Fibroblast of lung (primary cell): Measurements from ENCODE around the gene PAGE5. TPM values are rescaled to one million over a fixed set of nuclear protein-coding genes. Genes with fewer than 3 reads are reported as not detected.

Experiments
- DNase-seq, 2 donors: peaks; one replicate each; pipeline versions ENCODE4 v3.0.0 to v3.0.0-alpha.2; 2010; ENCODE audit warnings: low read depth in 2 of 2
- H2AFZ ChIP-seq: 2 replicates; pipeline ENCODE4 v1.5.1; 2012; ENCODE audit warnings: low read length, control low read depth, inconsistent platforms
- H3K27ac ChIP-seq: 2 replicates; pipeline ENCODE4 v1.5.1; 2011; ENCODE audit warnings: low read length, control low read depth; ENCODE audit not compliant: insufficient read depth
- H3K27me3 ChIP-seq: 2 replicates; pipeline ENCODE4 v1.5.1; 2011; ENCODE audit warnings: mild to moderate bottlenecking, low read length; ENCODE audit not compliant: control insufficient read depth, insufficient read depth
- H3K36me3 ChIP-seq: 2 replicates; pipeline ENCODE4 v1.5.1; 2011; ENCODE audit warnings: low read length; ENCODE audit not compliant: control insufficient read depth, insufficient read depth
- H3K4me1 ChIP-seq: 2 replicates; pipeline ENCODE4 v1.5.1; 2011; ENCODE audit warnings: low read length; ENCODE audit not compliant: control insufficient read depth, insufficient read depth; ENCODE audit errors: extremely low read depth
- H3K4me2 ChIP-seq: 2 replicates; pipeline ENCODE4 v1.5.1; 2011; ENCODE audit warnings: low read length, control low read depth; ENCODE audit not compliant: insufficient read depth; ENCODE audit errors: extremely low read depth
- H3K4me3 ChIP-seq, 4 experiments: fragments of 200-600 bp in 1 of 4; sonication (generic) in 1 of 4; replicated peaks in 1 of 4; 2 replicates each; pipeline ENCODE4 v1.5.1; 2011 to 2016; ENCODE audit warnings: low read length in 4 of 4, low read depth in 3 of 4, mild to moderate bottlenecking in 3 of 4, control low read depth in 2 of 4, inconsistent platforms in 1 of 4, mixed read lengths in 1 of 4; ENCODE audit not compliant: insufficient read depth in 1 of 4; ENCODE audit errors: control extremely low read depth in 1 of 4
- H3K79me2 ChIP-seq: 2 replicates; pipeline ENCODE4 v1.5.1; 2012; ENCODE audit warnings: mild to moderate bottlenecking, low read length, inconsistent platforms; ENCODE audit not compliant: control insufficient read depth, insufficient read depth
- H3K9ac ChIP-seq: 2 replicates; pipeline ENCODE4 v1.5.1; 2011; ENCODE audit warnings: mild to moderate bottlenecking, low read length, control low read depth; ENCODE audit not compliant: insufficient read depth
- H3K9me3 ChIP-seq: 2 replicates; pipeline ENCODE4 v1.5.1; 2012; ENCODE audit warnings: low read depth, low read length; ENCODE audit not compliant: control insufficient read depth, insufficient read depth
- H4K20me1 ChIP-seq: 2 replicates; pipeline ENCODE4 v1.5.1; 2011; ENCODE audit warnings: low read length; ENCODE audit not compliant: control insufficient read depth, insufficient read depth; ENCODE audit errors: extremely low read depth
- CTCF ChIP-seq, 2 donors: IDR thresholded peaks in 1 of 2; conservative IDR thresholded peaks in 1 of 2; 1 replicate in 1 of 2; 2 replicates in 1 of 2; pipeline ENCODE4 v1.5.1; 2011 to 2012; ENCODE audit warnings: low read length in 2 of 2, control low read depth in 1 of 2, inconsistent platforms in 1 of 2, low read depth in 1 of 2, mild to moderate bottlenecking in 1 of 2
- EZH2 ChIP-seq: IDR thresholded peaks from 2 replicates; pipeline ENCODE4 v1.5.1; 2012; ENCODE audit warnings: low read length, control low read depth, mild to moderate bottlenecking; ENCODE audit errors: missing control alignments
- polyA plus RNA-seq, 2 donors: library from polyadenylated mRNA; depleted of rRNA in 1 of 2; stranded (reverse) in 1 of 2; unstranded in 1 of 2; fragments of >200 nt; gene quantifications; 2 replicates each; pipeline ENCODE4 v1.2.1, GENCODE V29; 2011 to 2012; ENCODE audit warnings: missing spikeins in 1 of 2
- total RNA-seq: library from RNA; depleted of rRNA; stranded (reverse); fragments of >200 nt; gene quantifications from 2 replicates; pipeline ENCODE4 v1.2.1, GENCODE V29; 2014

The PAGE5 gene
- total and polyA plus RNA-seq, 2 donors (not counting 1 experiment from before 2014, with no cell fraction given) = 0.66 TPM; not detected in 1

- H3K27me3 ChIP-seq = no peaks in the 10 kb centered on the region
- H3K9me3 ChIP-seq = no peaks in the 10 kb centered on the region
- TF ChIP-seq EZH2 = no peak
- TF ChIP-seq CTCF (conservative IDR thresholded peaks at IDR 0.05 in 1 of 2, IDR thresholded peaks at IDR 0.05 in 1 of 2; ENCODE audit: low read depth in 1 of 2, low read length in 2 of 2) = no peak
- no peak overlapping the region for H3K27ac ChIP-seq
- H3K4me3 ChIP-seq = no peak overlapping the region
- no peaks in the 10 kb centered on the region for H3K79me2 ChIP-seq
- H3K36me3 ChIP-seq = no peaks in the 10 kb centered on the region
- no peaks in the 10 kb centered on the region for H3K4me1 ChIP-seq
- H2AFZ ChIP-seq = no peak overlapping the region
- peak in 1 of 2 donors; percentile 0 for DNase-seq
- H4K20me1 ChIP-seq = no peaks in the 10 kb centered on the region
- no peak overlapping the region for H3K4me2 ChIP-seq
- no peak overlapping the region for H3K9ac ChIP-seq
These were observed 18.1 kb upstream of the PAGE5 start for GRCh38 chrX:55201930-55202579.

- Histone ChIP-seq H3K27me3 (no peaks in the 10 kb centered on the region), H3K9me3 (no peaks in the 10 kb centered on the region), H3K4me3 (no peak overlapping the region), H3K9ac (no peak overlapping the region), H3K4me2 (no peak overlapping the region), H3K4me1 (no peaks in the 10 kb centered on the region), H3K27ac (no peak overlapping the region), H2AFZ (no peak overlapping the region), H3K79me2 (no peaks in the 10 kb centered on the region), H3K36me3 (no peaks in the 10 kb centered on the region), H4K20me1 (no peaks in the 10 kb centered on the region)
- no peak for DNase-seq
- TF ChIP-seq EZH2 (no peak), CTCF (conservative IDR thresholded peaks at IDR 0.05 in 1 of 2, IDR thresholded peaks at IDR 0.05 in 1 of 2; ENCODE audit: low read depth in 1 of 2, low read length in 2 of 2) (no peak)
These were observed 13.8 kb upstream of the PAGE5 start for GRCh38 chrX:55206162-55206941.

- H3K9ac ChIP-seq = no peak overlapping the region
- no peak for TF ChIP-seq CTCF (conservative IDR thresholded peaks at IDR 0.05 in 1 of 2, IDR thresholded peaks at IDR 0.05 in 1 of 2; ENCODE audit: low read depth in 1 of 2, low read length in 2 of 2)
- TF ChIP-seq EZH2 = no peak
- H3K27me3 ChIP-seq = no peaks in the 10 kb centered on the region
- H3K4me3 ChIP-seq = no peak overlapping the region
- H3K4me2 ChIP-seq = no peak overlapping the region
- no peaks in the 10 kb centered on the region for H4K20me1 ChIP-seq
- no peak overlapping the region for H3K27ac ChIP-seq
- H2AFZ ChIP-seq = no peak overlapping the region
- DNase-seq = no peak
- no peaks in the 10 kb centered on the region for H3K36me3 ChIP-seq
- no peaks in the 10 kb centered on the region for H3K4me1 ChIP-seq
- H3K79me2 ChIP-seq = no peaks in the 10 kb centered on the region
- no peaks in the 10 kb centered on the region for H3K9me3 ChIP-seq
These were observed 9.0 kb upstream of the PAGE5 start for GRCh38 chrX:55210931-55211677.
